Heart right ventricle (tissue), 16 donors: Measurements from ENCODE around the gene AP1G1. TPM values are rescaled to one million over a fixed set of nuclear protein-coding genes. Genes with fewer than 3 reads are reported as not detected.
"Not testable (repeated sequence)": the region's sequence is repeated elsewhere in the genome, so short reads cannot be mapped to it uniquely, and the experiment has no call there.

Experiments used
- ATAC-seq, 8 donors: fragments of 200-7000 bp; cut with Tn5 transposase; one replicate each; pipeline ENCODE4 v1.9.1; 2020; ENCODE audit warnings: mild to moderate bottlenecking in 8 of 8, moderate library complexity in 8 of 8, moderate number of reproducible peaks in 1 of 8
- DNase-seq, 2 donors: peaks; one replicate each; pipeline ENCODE4 v3.0.0-alpha.2; 2020
- H3K27ac ChIP-seq, 10 donors: fragments of 200-600 bp; sonication (generic) in 2 of 10; one replicate each; pipeline versions ENCODE4 v1.5.0 to v1.8.0; 2020 to 2022; ENCODE audit warnings: mild to moderate bottlenecking in 3 of 10
- H3K27me3 ChIP-seq, 7 donors: fragments of 200-600 bp; one replicate each; pipeline ENCODE4 v1.8.0; 2021 to 2022; ENCODE audit warnings: mild to moderate bottlenecking in 2 of 7
- H3K36me3 ChIP-seq, 9 donors: fragments of 200-600 bp; sonication (generic) in 1 of 9; one replicate each; pipeline versions ENCODE4 v1.5.0 to v1.8.0; 2020 to 2022; ENCODE audit warnings: mild to moderate bottlenecking in 2 of 9
- H3K4me1 ChIP-seq, 9 donors: fragments of 200-600 bp; sonication (generic) in 1 of 9; one replicate each; pipeline versions ENCODE4 v1.5.0 to v1.8.0; 2020 to 2022; ENCODE audit warnings: mild to moderate bottlenecking in 4 of 9
- H3K4me3 ChIP-seq, 10 donors: fragments of 200-600 bp; sonication (generic) in 2 of 10; one replicate each; pipeline versions ENCODE4 v1.5.0 to v1.8.0; 2020 to 2022; ENCODE audit warnings: mild to moderate bottlenecking in 7 of 10, moderate library complexity in 2 of 10
- H3K9me3 ChIP-seq, 11 donors: fragments of 200-600 bp in 10 of 11; sonication (generic) in 2 of 11; one replicate each; pipeline versions ENCODE4 v1.5.0 to v1.8.0; 2013 to 2022; ENCODE audit warnings: mild to moderate bottlenecking in 2 of 11, control low read depth in 1 of 11, moderate library complexity in 1 of 11
- CTCF ChIP-seq, 9 donors: fragments of 200-600 bp; sonication (generic) in 2 of 9; IDR thresholded peaks; one replicate each; pipeline versions ENCODE4 v1.5.0 to v1.8.0; 2021 to 2022; ENCODE audit warnings: antibody characterized with exemption in 9 of 9, mild to moderate bottlenecking in 5 of 9, moderate library complexity in 1 of 9
- WGBS, 2 donors: extraction: QIAGEN DNeasy Blood & Tissue Kit; methylation state at CpG; one replicate each; pipeline ENCODE4 v1.1.7; 2013; ENCODE audit warnings: inconsistent platforms in 1 of 2; 5-methylcytosine and 5-hydroxymethylcytosine counted together
- intact Hi-C, 10 donors: fragments of 100-400 bp; cut with DNase I; formaldehyde crosslinking; loops; one replicate each; pipeline versions ENCODE4 v1.11.1 to v1.14.2; 2022
- polyA plus RNA-seq, 2 donors: library from polyadenylated mRNA; stranded (reverse); fragments of 200-250 nt; gene quantifications; one replicate each; pipeline ENCODE4 v1.2.3, GENCODE V29; 2013
- total RNA-seq, 10 donors: library from RNA; stranded (reverse); fragmentation: NEBNext Ultra II Directional in 3 of 10; extraction: Animal tissue kit (Norgen Biotek cat#: 25700) in 3 of 10; gene quantifications; one replicate each; pipeline versions ENCODE4 v1.2.1 to v1.2.4, GENCODE V29; 2021 to 2023
- donor health status: Arrhythmogenic right ventricular cardiomyopathy.
- donor health status: ischemic (EF 13 %, LVEDD 7.1; RV severe dilation, severe dysfunction).
- donor health status: healthy with polysubstance abuse.
- donor health status: DM: no; HTN: yes; CAD: no.
- donor health status: DM: no; HTN: no; CAD: no.
- donor health status: ischemic (EF 25% LVEDD 6.9; RV normal size, moderate dysfunction).
- donor health status: ischemic (EF 25% LVEDD 5.7; RV mildly dilated, moderate dysfunction).
- donor health status: healthy.
- donor health status: DM: yes; HTN: yes; CAD: no.
- donor health status: Ischemic cardiomyopathy.
- donor health status: ischemic (EF 35%, LVEDD 5.7; RV mildly dilated, moderate dysfunction).
- donor health status: nonischemic (EF 11% LVEDD 7.7; RV severe dilation, severe dysfunction).
- donor health status: DM: yes; HTN: yes; CAD: no.
- donor health status: PGD.
- donor health status: ischemic (EF 29% LVEDD 5.4; RV normal size, mild dysfunction).
- donor health status: nonischemic (EF 23%, LVEDD 6.1; RV moderate dilation, normal function).

Gene AP1G1
- total and polyA plus RNA-seq, 12 donors: 12.4 to 53.7 (median 36.1) TPM

DNA sequence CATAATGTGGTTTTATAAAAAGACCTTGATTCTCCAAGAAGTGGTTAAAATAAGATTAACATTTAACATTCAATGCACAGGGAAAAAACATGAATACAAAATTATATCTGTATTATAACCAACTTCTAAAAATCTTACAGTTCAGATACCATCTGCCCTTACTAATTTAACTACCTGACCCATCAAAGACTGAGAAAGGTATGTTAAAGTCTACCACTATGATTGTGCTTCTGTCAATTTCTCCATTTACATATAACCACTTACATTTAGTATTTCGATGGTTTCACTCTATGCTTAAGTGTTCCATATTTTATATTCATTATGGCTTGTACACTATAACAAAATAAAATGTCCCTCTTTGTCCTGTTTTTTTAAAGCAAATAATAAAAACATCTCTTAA is 14.6 kb downstream of the AP1G1 start:
- no peaks in the 10 kb centered on the region for H3K27me3 ChIP-seq
- no peak for DNase-seq
- TF ChIP-seq CTCF (IDR thresholded peaks at IDR 0.05): no peak
- no peak for ATAC-seq
- intact Hi-C loops: no loop called here
- H3K36me3 ChIP-seq: peaks cover 0 to 52% (median 7%) of the 10 kb centered on the region in 9 donors
- 89 to 96% methylated on average over 1 of the region's 1 CpG for WGBS, 2 donors
- H3K4me3 ChIP-seq: no peak overlapping the region
- H3K27ac ChIP-seq: no peak overlapping the region
- peaks cover 0 to 67% (median 34%) of the 10 kb centered on the region in 9 donors for H3K4me1 ChIP-seq
- H3K9me3 ChIP-seq: no peaks in the 10 kb centered on the region

DNA sequence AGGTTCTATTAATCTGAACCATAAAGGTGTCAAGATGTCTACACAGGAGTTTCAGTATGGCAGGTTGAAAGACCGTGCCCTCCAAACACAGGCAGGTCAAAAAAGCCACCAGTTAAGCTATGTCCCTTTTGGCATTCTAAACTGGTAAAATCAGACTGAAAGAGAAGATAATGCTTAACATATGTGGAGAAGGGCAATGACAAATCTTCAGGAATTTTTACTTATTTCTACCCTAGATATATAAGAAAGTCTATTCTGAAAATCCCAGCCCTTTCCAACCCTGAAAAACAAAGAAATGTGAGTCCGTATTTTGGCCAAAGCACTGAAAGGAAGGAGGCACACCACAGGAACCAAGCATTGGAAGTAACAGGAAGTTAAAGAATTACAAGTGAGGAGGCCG is 16.5 kb downstream of the AP1G1 start:
- no peak overlapping the region for H3K4me3 ChIP-seq
- WGBS, 2 donors: 75 to 76% methylated on average over 3 of the region's 3 CpGs
- no peak for TF ChIP-seq CTCF (IDR thresholded peaks at IDR 0.05)
- H3K27ac ChIP-seq: no peak overlapping the region
- ATAC-seq (no peak), DNase-seq (no peak)
- peaks cover 0 to 53% (median 20%) of the 10 kb centered on the region in 9 donors for H3K36me3 ChIP-seq
- intact Hi-C loops: no loop called here
- H3K4me1 ChIP-seq: peaks cover 0 to 65% (median 34%) of the 10 kb centered on the region in 9 donors
- no peaks in the 10 kb centered on the region for H3K9me3 ChIP-seq
- no peaks in the 10 kb centered on the region for H3K27me3 ChIP-seq

GRCh38 chr16:71790329-71790728 is 18.3 kb downstream of the AP1G1 start:
- H3K36me3 ChIP-seq: peaks cover 0 to 58% (median 21%) of the 10 kb centered on the region in 9 donors
- H3K27ac ChIP-seq: peak overlapping the region in 1 of 10 donors; percentile 1
- H3K4me1 ChIP-seq: peaks cover 0 to 46% (median 23%) of the 10 kb centered on the region in 9 donors
- H3K27me3 ChIP-seq, H3K9me3 ChIP-seq, intact Hi-C loops, ATAC-seq, DNase-seq, H3K4me3 ChIP-seq: not testable (repeated sequence)
- WGBS, 2 donors: 73 to 91% methylated on average over 1 to 3 of the region's 3 CpGs

GRCh38 chr16:71789136-71789535 is 19.5 kb downstream of the AP1G1 start:
- 97 to 98% methylated on average over 8 of the region's 8 CpGs for WGBS, 2 donors
- Histone ChIP-seq H3K27me3 (no peaks in the 10 kb centered on the region), H3K9me3 (no peaks in the 10 kb centered on the region), H3K27ac (no peak overlapping the region), H3K36me3 (peaks cover 0 to 70% (median 21%) of the 10 kb centered on the region in 9 donors), H3K4me1 (peaks cover 0 to 35% (median 11%) of the 10 kb centered on the region in 9 donors), H3K4me3 (no peak overlapping the region)
- TF ChIP-seq CTCF (IDR thresholded peaks at IDR 0.05): no peak
- no peak for ATAC-seq
- intact Hi-C loops: loop anchor here in 1 of 10 donors (10.0 kb wide), 1 partner anchor 56 kb away; the partner anchor contains the start of gene ATXN1L
- DNase-seq: no peak

GRCh38 chr16:71788578-71788977 is 20.1 kb downstream of the AP1G1 start:
- DNase-seq (no peak), ATAC-seq (no peak)
- Histone ChIP-seq H3K4me3 (no peak overlapping the region), H3K36me3 (peaks cover 0 to 73% (median 21%) of the 10 kb centered on the region in 9 donors), H3K27me3 (no peaks in the 10 kb centered on the region), H3K27ac (no peak overlapping the region), H3K4me1 (peaks cover 0 to 31% (median 11%) of the 10 kb centered on the region in 9 donors), H3K9me3 (no peaks in the 10 kb centered on the region)
- no peak for TF ChIP-seq CTCF (IDR thresholded peaks at IDR 0.05)
- intact Hi-C loops: loop anchor here in 1 of 10 donors (10.0 kb wide), 1 partner anchor 56 kb away; the partner anchor contains the start of gene ATXN1L
- 94 to 96% methylated on average over 2 of the region's 2 CpGs for WGBS, 2 donors

DNA sequence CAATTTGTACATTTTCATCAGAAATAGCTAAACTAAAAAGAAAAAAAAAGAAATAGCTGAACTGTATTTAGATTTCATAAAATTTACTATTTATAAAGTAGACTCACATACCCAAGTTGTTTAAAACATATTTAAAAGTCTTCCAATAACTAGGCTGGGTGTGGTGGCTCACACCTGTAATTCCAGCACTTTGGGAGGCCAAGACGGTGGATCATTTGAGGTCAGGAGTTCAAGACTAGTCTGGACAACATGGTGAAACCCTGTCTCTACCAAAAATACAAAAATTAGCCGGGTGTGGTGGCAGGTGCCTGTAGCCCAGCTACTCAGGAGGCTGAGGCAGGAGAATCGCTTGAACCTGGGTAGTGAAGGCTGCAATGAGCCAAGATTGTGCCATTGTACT is 23.5 kb downstream of the AP1G1 start:
- not testable (repeated sequence) for H3K27me3 ChIP-seq, H3K27ac ChIP-seq, DNase-seq, H3K9me3 ChIP-seq, H3K4me3 ChIP-seq, ATAC-seq
- 98% methylated on average over 3 of the region's 3 CpGs for WGBS, 2 donors
- peaks cover 0 to 90% (median 21%) of the 10 kb centered on the region in 9 donors for H3K36me3 ChIP-seq
- intact Hi-C loops: loop anchor here in 1 of 10 donors (10.0 kb wide), 1 partner anchor 60 kb away; the partner anchor contains the start of gene ATXN1L
- H3K4me1 ChIP-seq: peaks cover 0 to 29% (median 6%) of the 10 kb centered on the region in 9 donors
